ENCODE results near the gene SPPL2C.

The SPPL2C gene

DNA sequence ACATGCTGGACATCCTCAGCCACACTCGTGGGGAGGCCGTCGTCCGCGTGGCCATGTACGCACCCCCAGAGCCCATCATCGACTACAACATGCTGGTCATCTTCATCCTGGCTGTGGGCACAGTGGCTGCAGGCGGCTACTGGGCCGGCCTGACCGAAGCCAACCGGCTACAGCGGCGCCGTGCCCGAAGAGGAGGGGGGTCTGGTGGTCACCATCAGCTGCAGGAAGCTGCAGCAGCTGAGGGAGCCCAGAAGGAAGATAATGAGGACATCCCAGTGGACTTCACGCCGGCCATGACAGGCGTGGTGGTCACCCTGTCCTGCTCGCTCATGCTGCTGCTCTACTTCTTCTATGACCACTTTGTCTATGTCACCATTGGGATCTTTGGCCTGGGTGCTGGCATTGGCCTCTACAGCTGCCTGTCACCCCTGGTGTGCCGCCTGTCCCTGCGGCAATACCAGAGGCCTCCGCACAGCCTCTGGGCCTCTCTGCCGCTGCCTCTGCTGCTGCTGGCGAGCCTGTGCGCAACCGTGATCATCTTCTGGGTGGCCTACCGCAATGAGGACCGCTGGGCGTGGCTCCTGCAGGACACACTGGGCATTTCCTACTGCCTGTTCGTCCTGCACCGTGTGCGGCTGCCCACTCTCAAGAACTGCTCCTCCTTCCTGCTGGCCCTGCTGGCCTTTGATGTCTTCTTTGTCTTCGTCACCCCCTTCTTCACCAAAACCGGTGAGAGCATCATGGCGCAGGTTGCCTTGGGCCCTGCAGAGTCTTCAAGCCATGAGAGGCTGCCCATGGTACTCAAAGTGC lies 900 bp downstream of the SPPL2C start:
- H3K27me3 ChIP-seq (ENCODE audit: low read depth, low read length) = no peaks in the 10 kb centered on the region
- no peak overlapping the region for H3K4me3 ChIP-seq (ENCODE audit: low read depth in 1 of 2, low read length in 2 of 2)
- no peaks in the 10 kb centered on the region for H3K36me3 ChIP-seq (ENCODE audit: control insufficient read depth in 1 of 2, insufficient read depth in 2 of 2, low read length in 2 of 2)
- no peaks in the 10 kb centered on the region for H3K9me3 ChIP-seq (ENCODE audit: control insufficient read depth in 1 of 2, low read length in 2 of 2)
- no peak overlapping the region for H3K27ac ChIP-seq (ENCODE audit: low read length)
- H3K4me1 ChIP-seq (ENCODE audit: control insufficient read depth in 1 of 2, insufficient read depth in 2 of 2, low read length in 2 of 2) = no peaks in the 10 kb centered on the region

DNA sequence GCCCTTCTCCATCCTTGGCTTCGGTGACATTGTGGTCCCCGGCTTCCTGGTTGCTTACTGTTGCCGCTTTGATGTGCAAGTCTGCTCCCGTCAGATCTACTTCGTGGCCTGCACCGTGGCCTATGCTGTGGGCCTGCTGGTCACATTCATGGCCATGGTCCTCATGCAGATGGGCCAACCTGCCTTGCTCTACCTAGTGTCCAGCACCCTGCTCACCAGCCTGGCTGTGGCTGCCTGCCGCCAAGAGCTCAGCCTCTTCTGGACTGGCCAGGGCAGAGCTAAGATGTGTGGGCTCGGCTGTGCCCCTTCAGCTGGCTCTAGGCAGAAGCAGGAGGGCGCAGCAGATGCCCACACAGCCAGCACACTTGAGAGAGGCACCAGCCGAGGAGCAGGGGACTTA lies 1.5 kb downstream of the SPPL2C start:
- Histone ChIP-seq H3K27ac (ENCODE audit: low read length) (no peak overlapping the region), H3K4me1 (ENCODE audit: control insufficient read depth in 1 of 2, insufficient read depth in 2 of 2, low read length in 2 of 2) (no peaks in the 10 kb centered on the region), H3K36me3 (ENCODE audit: control insufficient read depth in 1 of 2, insufficient read depth in 2 of 2, low read length in 2 of 2) (no peaks in the 10 kb centered on the region), H3K4me3 (ENCODE audit: low read depth in 1 of 2, low read length in 2 of 2) (no peak overlapping the region), H3K9me3 (ENCODE audit: control insufficient read depth in 1 of 2, low read length in 2 of 2) (no peaks in the 10 kb centered on the region), H3K27me3 (ENCODE audit: low read depth, low read length) (no peaks in the 10 kb centered on the region)

DNA sequence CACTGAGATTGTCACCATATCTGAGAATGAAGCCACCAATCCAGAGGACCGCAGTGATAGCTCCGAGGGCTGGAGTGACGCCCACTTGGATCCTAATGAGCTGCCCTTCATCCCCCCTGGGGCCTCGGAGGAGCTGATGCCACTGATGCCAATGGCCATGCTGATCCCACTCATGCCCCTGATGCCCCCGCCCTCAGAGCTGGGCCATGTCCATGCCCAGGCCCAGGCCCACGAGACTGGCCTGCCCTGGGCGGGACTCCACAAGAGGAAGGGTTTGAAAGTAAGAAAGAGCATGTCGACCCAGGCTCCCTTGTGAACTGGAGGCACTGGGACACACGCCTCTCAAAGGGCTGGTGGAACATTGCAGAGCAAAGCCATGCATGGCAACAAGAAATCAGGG lies 2.0 kb downstream of the SPPL2C start:
- Histone ChIP-seq H3K36me3 (ENCODE audit: control insufficient read depth in 1 of 2, insufficient read depth in 2 of 2, low read length in 2 of 2) (no peaks in the 10 kb centered on the region), H3K27ac (ENCODE audit: low read length) (no peak overlapping the region), H3K4me1 (ENCODE audit: control insufficient read depth in 1 of 2, insufficient read depth in 2 of 2, low read length in 2 of 2) (no peaks in the 10 kb centered on the region), H3K9me3 (ENCODE audit: control insufficient read depth in 1 of 2, low read length in 2 of 2) (no peaks in the 10 kb centered on the region), H3K4me3 (ENCODE audit: low read depth in 1 of 2, low read length in 2 of 2) (no peak overlapping the region), H3K27me3 (ENCODE audit: low read depth, low read length) (peaks cover under 1% of the 10 kb centered on the region)

DNA sequence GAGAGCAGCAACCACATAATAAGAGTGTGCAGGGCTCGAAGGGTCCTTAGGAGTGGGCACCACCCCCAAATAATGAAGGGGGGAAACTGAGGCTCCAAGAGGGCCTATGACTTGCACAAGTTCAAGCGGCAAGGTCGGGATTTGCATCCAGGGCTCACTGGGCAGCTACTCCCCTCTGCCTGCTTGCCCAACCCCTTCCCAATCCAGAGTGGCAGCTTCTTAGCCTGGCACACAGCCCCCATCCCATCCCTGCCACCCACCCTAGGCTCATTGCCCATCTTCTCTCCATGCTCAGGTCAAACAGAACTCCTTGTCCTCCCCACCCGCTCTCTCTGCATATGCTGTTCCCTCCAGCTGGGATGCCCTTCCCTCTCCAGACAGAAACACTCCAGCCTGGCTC lies 2.4 kb downstream of the SPPL2C start:
- no peaks in the 10 kb centered on the region for H3K9me3 ChIP-seq (ENCODE audit: control insufficient read depth in 1 of 2, low read length in 2 of 2)
- H3K4me1 ChIP-seq (ENCODE audit: control insufficient read depth in 1 of 2, insufficient read depth in 2 of 2, low read length in 2 of 2) = no peaks in the 10 kb centered on the region
- H3K4me3 ChIP-seq (ENCODE audit: low read depth in 1 of 2, low read length in 2 of 2) = no peak overlapping the region
- H3K27me3 ChIP-seq (ENCODE audit: low read depth, low read length) = peaks cover 5% of the 10 kb centered on the region
- H3K36me3 ChIP-seq (ENCODE audit: control insufficient read depth in 1 of 2, insufficient read depth in 2 of 2, low read length in 2 of 2) = no peaks in the 10 kb centered on the region
- no peak overlapping the region for H3K27ac ChIP-seq (ENCODE audit: low read length)

DNA sequence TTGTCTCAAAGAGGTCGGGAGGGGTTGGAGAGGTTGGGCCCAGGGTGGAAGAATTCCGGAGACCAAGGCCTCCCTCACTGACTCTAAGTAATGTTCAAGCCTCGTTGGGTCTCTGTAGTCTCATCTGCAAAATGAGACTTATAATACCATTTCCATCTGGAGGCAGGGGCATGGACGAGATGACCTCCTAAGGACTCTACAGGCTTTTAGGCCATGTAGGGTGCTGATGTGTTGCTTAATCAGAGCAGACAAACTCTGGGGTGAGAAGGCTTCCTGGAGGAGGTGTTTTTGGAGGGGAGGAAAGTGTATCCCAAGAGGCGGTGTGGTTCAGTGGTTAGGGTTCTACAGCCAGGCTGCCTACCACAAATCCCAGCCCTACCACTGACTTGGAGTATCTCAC lies 3.1 kb downstream of the SPPL2C start:
- Histone ChIP-seq H3K27ac (ENCODE audit: low read length) (no peak overlapping the region), H3K9me3 (ENCODE audit: control insufficient read depth in 1 of 2, low read length in 2 of 2) (no peaks in the 10 kb centered on the region), H3K27me3 (ENCODE audit: low read depth, low read length) (peaks cover 8% of the 10 kb centered on the region), H3K36me3 (ENCODE audit: control insufficient read depth in 1 of 2, insufficient read depth in 2 of 2, low read length in 2 of 2) (no peaks in the 10 kb centered on the region), H3K4me3 (ENCODE audit: low read depth in 1 of 2, low read length in 2 of 2) (no peak overlapping the region), H3K4me1 (ENCODE audit: control insufficient read depth in 1 of 2, insufficient read depth in 2 of 2, low read length in 2 of 2) (no peaks in the 10 kb centered on the region)

DNA sequence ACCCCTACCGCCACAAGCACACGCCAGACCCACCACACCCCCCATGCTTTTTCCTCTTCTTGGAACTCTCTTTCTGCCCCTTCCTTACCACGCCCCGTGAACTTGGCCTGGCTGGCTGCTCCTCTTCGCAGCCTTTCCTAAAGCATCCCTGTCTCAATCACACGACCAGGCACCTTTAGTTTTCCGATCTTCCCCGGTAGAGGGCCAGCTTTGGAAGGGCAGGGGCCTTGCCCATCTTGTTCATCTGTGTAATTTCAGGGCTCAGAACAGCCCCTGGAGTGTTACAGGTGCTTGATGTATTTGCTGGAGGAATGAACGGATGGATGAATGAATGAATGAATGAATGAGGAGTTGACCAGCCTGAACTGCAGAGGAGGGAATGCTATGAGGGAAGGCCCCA lies 3.7 kb downstream of the SPPL2C start:
- H3K27me3 ChIP-seq (ENCODE audit: low read depth, low read length) = peaks cover 8% of the 10 kb centered on the region
- no peaks in the 10 kb centered on the region for H3K9me3 ChIP-seq (ENCODE audit: control insufficient read depth in 1 of 2, low read length in 2 of 2)
- H3K4me1 ChIP-seq (ENCODE audit: control insufficient read depth in 1 of 2, insufficient read depth in 2 of 2, low read length in 2 of 2) = no peaks in the 10 kb centered on the region
- no peaks in the 10 kb centered on the region for H3K36me3 ChIP-seq (ENCODE audit: control insufficient read depth in 1 of 2, insufficient read depth in 2 of 2, low read length in 2 of 2)
- H3K27ac ChIP-seq (ENCODE audit: low read length) = no peak overlapping the region
- H3K4me3 ChIP-seq (ENCODE audit: low read depth in 1 of 2, low read length in 2 of 2) = no peak overlapping the region

DNA sequence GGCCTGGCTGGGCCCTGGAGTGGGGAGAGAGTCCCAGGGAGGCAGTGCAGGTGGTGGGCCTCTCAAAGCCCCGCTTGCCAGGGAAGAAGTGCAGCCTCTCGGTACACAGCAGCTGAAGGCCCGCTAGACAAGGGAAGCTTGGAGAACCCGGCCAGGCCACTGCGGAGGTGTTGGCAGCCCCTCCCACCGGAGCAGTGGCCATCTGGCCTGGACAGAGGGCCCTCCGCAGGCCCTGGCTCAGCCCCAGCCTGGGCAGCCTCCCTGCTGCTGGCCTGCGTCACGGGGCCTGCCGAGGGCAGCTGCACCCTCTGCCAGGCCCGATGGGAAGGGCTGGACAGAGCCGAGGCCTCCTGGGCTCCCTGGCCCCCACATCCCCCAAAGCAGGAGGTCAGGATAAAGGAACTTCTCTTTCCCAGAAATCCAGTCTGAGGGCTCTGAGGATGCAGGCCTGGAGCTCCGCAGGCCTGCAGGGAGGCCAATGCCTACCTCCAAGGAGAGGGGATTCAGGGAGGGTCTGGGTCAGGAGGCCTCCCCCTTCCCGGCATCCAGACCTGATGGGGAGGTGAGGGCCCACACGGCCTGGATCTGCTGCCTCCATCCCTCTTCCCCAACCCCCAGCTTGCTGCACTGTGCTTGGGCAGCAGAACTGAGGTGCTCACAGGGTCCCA lies 4.3 kb downstream of the SPPL2C start:
- Histone ChIP-seq H3K27ac (ENCODE audit: low read length) (no peak overlapping the region), H3K9me3 (ENCODE audit: control insufficient read depth in 1 of 2, low read length in 2 of 2) (no peaks in the 10 kb centered on the region), H3K4me3 (ENCODE audit: low read depth in 1 of 2, low read length in 2 of 2) (no peak overlapping the region), H3K4me1 (ENCODE audit: control insufficient read depth in 1 of 2, insufficient read depth in 2 of 2, low read length in 2 of 2) (no peaks in the 10 kb centered on the region), H3K36me3 (ENCODE audit: control insufficient read depth in 1 of 2, insufficient read depth in 2 of 2, low read length in 2 of 2) (no peaks in the 10 kb centered on the region), H3K27me3 (ENCODE audit: low read depth, low read length) (peaks cover 8% of the 10 kb centered on the region)

DNA sequence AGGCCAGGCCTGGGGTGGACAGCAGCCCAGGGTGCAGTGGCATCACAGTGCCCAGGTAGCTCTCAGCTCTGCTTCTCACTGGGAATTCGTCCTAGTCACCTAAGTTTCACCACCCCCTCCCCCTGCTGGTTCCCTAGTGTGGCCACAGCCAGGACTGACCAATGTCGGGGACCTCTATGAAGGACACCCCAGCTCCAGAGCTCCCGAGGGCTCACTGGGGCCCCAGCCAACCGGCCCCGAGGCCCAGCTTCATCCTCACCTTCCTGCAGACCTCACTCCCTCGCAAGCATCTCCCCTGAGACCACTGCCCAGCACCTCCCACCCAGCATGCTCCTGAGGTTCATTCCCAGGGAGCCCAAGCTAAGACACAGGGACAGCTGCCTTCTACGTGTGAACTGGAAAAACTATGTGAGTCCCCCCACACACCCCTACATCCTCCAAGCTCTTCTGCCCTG lies 4.9 kb downstream of the SPPL2C start:
- Histone ChIP-seq H3K4me3 (ENCODE audit: low read depth in 1 of 2, low read length in 2 of 2) (no peak overlapping the region), H3K27ac (ENCODE audit: low read length) (no peak overlapping the region), H3K4me1 (ENCODE audit: control insufficient read depth in 1 of 2, insufficient read depth in 2 of 2, low read length in 2 of 2) (no peaks in the 10 kb centered on the region), H3K9me3 (ENCODE audit: control insufficient read depth in 1 of 2, low read length in 2 of 2) (no peaks in the 10 kb centered on the region), H3K27me3 (ENCODE audit: low read depth, low read length) (peaks cover 8% of the 10 kb centered on the region), H3K36me3 (ENCODE audit: control insufficient read depth in 1 of 2, insufficient read depth in 2 of 2, low read length in 2 of 2) (no peaks in the 10 kb centered on the region)

DNA sequence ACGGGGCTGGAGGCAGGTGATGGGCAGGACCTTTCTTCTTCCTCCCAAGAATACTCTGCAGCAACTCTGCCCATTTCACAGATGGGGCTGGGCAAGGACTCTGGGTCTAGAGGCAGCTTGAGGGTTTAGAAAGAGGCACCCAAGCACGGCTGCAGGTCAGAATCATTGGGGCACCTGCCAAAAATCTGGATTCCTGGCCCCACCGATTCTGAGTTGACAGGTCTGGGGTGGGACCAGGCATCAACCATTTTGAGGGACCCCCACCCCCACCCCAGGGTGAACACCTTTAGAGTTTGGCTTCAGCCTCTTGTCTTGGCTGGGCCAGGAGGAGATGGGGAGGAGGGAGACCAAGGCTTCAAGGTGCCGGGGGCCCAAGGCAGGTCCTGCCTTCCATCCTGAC lies 5.3 kb downstream of the SPPL2C start:
- peaks cover 8% of the 10 kb centered on the region for H3K27me3 ChIP-seq (ENCODE audit: low read depth, low read length)
- no peaks in the 10 kb centered on the region for H3K36me3 ChIP-seq (ENCODE audit: control insufficient read depth in 1 of 2, insufficient read depth in 2 of 2, low read length in 2 of 2)
- H3K4me3 ChIP-seq (ENCODE audit: low read depth in 1 of 2, low read length in 2 of 2) = no peak overlapping the region
- H3K4me1 ChIP-seq (ENCODE audit: control insufficient read depth in 1 of 2, insufficient read depth in 2 of 2, low read length in 2 of 2) = no peaks in the 10 kb centered on the region
- H3K9me3 ChIP-seq (ENCODE audit: control insufficient read depth in 1 of 2, low read length in 2 of 2) = peaks cover 0 to under 1% of the 10 kb centered on the region in 2 donors
- no peak overlapping the region for H3K27ac ChIP-seq (ENCODE audit: low read length)

DNA sequence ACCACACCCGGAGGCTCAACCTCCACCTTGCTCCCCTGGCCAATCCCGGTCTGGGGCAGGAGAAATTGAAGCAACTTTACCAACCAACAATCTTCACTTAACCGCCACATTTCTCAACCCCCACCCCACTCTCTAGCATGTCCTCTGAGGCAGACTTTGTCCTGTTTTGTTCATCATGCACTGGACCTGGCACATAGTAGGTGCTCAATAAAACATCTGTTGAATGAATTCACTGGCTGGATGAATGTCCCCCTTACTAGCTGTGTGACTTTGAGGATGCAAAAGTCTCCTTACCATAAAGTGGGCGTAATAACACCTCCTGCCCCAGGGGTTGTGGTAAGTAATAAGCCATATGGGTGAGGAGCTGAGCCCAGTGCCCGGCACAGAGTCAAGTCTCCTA lies 5.8 kb downstream of the SPPL2C start:
- peaks cover 0 to 3% of the 10 kb centered on the region in 2 donors for H3K9me3 ChIP-seq (ENCODE audit: control insufficient read depth in 1 of 2, low read length in 2 of 2)
- no peaks in the 10 kb centered on the region for H3K36me3 ChIP-seq (ENCODE audit: control insufficient read depth in 1 of 2, insufficient read depth in 2 of 2, low read length in 2 of 2)
- H3K27ac ChIP-seq (ENCODE audit: low read length) = no peak overlapping the region
- H3K4me1 ChIP-seq (ENCODE audit: control insufficient read depth in 1 of 2, insufficient read depth in 2 of 2, low read length in 2 of 2) = no peaks in the 10 kb centered on the region
- no peak overlapping the region for H3K4me3 ChIP-seq (ENCODE audit: low read depth in 1 of 2, low read length in 2 of 2)
- H3K27me3 ChIP-seq (ENCODE audit: low read depth, low read length) = peaks cover 8% of the 10 kb centered on the region

DNA sequence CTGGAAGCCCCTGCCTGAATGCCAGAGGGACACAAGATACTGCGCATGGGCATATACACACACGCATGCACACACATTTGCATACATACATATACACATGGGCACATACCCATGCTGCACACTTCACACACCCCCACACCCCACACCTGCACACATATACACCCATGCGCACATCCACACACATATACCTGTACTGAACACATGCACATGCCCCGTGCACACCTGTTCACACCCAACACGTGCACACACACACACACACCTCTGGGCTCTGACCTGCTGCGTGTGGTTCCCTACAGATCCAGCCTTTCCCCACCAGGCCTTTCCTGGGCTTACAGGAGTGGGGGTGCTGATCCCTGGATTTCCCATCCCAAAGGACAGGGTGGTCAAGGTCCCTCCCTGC lies 6.3 kb downstream of the SPPL2C start:
- Histone ChIP-seq H3K4me3 (ENCODE audit: low read depth in 1 of 2, low read length in 2 of 2) (no peak overlapping the region), H3K4me1 (ENCODE audit: control insufficient read depth in 1 of 2, insufficient read depth in 2 of 2, low read length in 2 of 2) (no peaks in the 10 kb centered on the region), H3K27me3 (ENCODE audit: low read depth, low read length) (peaks cover 8% of the 10 kb centered on the region), H3K36me3 (ENCODE audit: control insufficient read depth in 1 of 2, insufficient read depth in 2 of 2, low read length in 2 of 2) (no peaks in the 10 kb centered on the region), H3K27ac (ENCODE audit: low read length) (no peak overlapping the region), H3K9me3 (ENCODE audit: control insufficient read depth in 1 of 2, low read length in 2 of 2) (peaks cover 0 to 3% of the 10 kb centered on the region in 2 donors)

Measured in muscle layer of duodenum (tissue), 2 donors.